Astrocyte (in vitro differentiated cells and primary cell): Measurements from ENCODE around the gene C1R.

Source experiments
- CTCF ChIP-seq: IDR thresholded peaks from 2 replicates; pipeline ENCODE4 v1.5.1; 2011; ENCODE audit warnings: low read depth, mild to moderate bottlenecking, inconsistent platforms, low read length, moderate library complexity; ENCODE audit not compliant: insufficient read depth
- EZH2 ChIP-seq: IDR thresholded peaks from 2 replicates; pipeline ENCODE4 v1.6.1; 2012; ENCODE audit warnings: mild to moderate bottlenecking, low read length, inconsistent platforms; ENCODE audit not compliant: insufficient read depth

- TF ChIP-seq EZH2 = no peak
- no peak for TF ChIP-seq CTCF
Measured at GRCh38 chr12:7093486-7093885, 1.2 kb upstream of the C1R start.
